Measurements from ENCODE around the gene TMPRSS11E.
"Not testable (repeated sequence)": the region's sequence is repeated elsewhere in the genome, so short reads cannot be mapped to it uniquely, and the experiment has no call there.

- TF ChIP-seq CTCF (IDR thresholded peaks at IDR 0.05); ZFX (IDR thresholded peaks at IDR 0.05; ENCODE audit: borderline replicate concordance): not testable (repeated sequence)
These were observed 56.2 kb downstream of the TMPRSS11E start for GRCh38 chr4:68503462-68503861.
